ENCODE results near the gene KCTD16.

The KCTD16 gene

DNA sequence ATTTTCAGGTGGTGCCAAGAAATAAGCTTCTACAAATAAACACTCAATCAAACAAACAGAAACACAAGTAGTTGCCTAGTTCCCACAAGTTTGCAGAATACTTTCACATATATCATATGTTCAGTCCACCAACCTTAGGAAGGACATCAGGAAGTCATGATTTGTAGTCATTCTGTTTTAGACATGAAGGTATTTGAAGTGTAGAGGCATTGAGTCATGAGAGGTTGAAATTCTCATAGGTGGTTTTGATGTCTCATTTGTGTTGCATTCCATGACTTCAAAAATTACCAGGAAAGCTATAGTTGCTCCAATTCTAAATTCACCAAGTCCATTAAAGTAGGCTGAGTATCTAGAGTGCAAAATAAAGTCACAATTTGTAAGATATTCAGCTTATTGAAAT is 159.0 kb downstream of the KCTD16 start:
- in situ Hi-C loops (cut with HindIII; ENCODE audit: low sequenced_read_pairs) = no loop called here

DNA sequence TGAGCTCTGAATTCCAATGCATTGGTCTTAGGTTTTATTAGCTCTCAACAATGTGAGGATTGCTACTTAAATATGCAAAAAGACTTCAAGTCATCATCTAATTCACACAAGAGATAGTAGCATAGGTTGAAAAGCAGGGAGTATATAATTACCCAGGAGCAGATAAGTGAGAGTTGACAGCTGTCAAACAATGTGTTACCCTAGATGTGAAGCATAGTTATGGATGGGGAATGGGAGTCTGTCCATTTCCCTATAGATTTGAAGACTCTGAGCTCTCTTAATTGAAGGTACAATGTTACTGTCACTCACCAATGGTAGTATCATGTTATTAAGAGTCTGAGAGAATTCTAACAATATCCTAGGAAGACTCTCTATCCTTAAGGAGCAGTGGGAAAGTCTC is 160.7 kb downstream of the KCTD16 start:
- in situ Hi-C loops (cut with HindIII; ENCODE audit: low sequenced_read_pairs) = no loop called here

DNA sequence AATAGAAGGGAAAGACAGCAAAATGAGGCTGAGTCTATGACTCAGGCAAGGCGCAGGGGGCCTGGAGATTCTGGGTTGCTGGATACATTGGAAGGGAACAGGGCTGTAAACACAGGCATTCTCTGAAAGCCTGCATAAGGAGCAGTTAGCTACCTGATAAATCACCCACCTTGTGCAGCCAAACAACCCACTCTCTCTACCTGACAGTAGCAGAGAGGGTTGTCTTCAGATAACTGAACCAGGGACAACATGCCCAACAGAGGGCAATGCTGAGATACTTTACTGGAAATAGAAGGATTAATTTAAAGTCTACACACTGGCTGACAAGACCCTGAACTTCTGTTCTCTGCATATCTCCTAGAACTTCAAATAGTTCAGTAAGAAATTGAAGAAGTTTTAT is 161.6 kb downstream of the KCTD16 start:
- in situ Hi-C loops (cut with HindIII; ENCODE audit: low sequenced_read_pairs) = no loop called here

DNA sequence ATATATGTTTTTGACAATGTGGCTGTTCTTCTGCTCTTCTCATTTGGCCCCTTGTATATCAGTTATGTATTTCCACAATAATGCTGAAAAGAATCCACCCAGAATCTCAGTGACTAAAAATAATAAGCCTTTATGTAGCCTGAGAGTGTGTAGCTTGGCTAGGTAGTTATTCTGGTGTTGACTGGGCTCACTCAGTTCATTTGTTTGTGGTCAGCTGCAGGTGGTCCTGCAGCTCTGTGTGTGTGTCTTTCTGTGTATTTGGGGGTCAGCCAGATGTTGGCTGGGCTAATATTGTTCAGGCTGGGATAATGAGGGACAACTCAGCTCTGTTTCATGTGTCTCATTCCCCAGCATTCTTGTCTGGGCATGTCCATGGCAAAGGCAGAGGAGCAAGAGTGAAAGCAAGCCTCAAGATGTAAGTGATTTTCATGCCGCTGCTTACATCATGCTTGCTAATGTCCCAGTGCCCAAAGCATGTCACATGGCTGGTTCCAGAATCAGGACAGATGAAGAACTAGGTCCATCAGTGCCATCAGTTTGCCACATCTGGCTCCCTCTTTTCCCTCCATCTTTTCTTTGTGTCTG is 162.8 kb downstream of the KCTD16 start:
- in situ Hi-C loops (cut with HindIII; ENCODE audit: low sequenced_read_pairs) = no loop called here

DNA sequence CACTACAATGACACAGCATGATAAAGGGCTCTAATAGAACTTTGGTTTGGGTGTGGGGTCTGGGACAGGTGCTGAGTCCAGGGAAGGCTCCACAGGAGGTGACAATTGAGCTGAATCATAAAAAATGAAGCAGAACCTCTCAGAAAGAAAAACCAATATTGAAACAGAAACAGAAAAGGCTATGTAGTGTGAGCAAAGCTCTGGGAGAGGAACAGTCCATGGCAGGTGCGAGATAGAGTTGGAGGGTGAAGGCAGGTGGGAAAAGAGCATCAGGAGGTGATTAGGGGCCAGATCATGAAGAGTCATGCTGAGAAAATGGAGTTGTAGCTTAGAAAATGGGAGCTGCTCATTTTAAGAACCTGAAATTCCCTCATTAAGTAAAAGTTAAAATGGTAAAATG is 164.9 kb downstream of the KCTD16 start:
- in situ Hi-C loops (cut with HindIII; ENCODE audit: low sequenced_read_pairs) = no loop called here

DNA sequence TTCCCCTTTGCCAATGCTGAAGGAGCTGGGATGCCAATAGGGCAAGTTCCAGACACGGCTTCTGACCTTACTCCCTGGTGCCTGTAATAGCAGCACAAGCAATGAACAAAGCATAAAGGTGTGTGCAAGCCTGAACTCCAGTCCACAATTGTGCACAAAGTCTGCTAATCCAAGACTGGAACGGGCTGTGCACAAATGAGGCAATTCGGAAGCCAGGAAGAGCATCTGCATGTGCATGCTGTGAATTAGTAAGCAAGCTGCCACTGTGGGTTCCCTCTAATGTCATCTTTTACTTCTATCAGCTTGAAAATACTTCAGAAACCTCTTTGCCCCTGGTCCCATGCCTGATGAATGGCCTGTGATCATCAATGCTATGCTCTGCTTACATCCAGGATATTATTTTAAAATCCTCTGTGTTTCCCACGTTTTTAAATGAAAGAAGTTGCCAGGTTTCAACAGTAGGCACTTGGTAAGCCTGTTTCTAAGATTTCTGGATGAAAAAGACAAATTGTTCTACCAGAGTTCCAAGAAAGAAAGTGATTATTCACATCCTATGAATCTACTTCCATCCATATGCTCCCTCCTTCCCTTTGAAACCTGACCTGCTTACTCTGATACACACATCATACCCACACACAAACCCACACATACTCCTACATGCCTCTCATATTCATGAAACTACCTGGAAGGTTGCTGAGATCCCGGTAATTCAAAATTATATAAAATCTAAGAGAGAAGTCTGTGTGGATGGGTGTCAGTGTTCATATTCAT is 165.7 kb downstream of the KCTD16 start:
- in situ Hi-C loops (cut with HindIII; ENCODE audit: low sequenced_read_pairs) = no loop called here

DNA sequence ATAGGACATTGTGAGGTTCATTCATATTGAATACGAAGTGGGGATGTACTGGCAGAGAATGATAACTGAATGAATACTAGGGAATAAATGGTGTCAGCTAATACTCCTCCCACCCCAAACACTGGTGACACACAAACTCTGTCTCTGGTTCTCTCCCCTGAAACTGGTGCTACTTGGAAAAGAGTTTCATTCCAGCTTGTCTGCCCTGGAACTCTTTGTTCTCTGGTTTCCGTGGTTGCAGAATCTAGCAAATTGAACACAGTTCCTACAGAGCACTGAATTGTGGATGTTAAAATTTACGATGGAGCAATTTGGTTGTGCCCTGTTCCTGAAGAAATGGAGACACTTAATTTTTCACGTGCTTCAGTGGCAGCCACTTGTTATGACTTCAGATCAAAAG is 181.7 kb downstream of the KCTD16 start:
- in situ Hi-C loops (cut with HindIII; ENCODE audit: low sequenced_read_pairs) = no loop called here

DNA sequence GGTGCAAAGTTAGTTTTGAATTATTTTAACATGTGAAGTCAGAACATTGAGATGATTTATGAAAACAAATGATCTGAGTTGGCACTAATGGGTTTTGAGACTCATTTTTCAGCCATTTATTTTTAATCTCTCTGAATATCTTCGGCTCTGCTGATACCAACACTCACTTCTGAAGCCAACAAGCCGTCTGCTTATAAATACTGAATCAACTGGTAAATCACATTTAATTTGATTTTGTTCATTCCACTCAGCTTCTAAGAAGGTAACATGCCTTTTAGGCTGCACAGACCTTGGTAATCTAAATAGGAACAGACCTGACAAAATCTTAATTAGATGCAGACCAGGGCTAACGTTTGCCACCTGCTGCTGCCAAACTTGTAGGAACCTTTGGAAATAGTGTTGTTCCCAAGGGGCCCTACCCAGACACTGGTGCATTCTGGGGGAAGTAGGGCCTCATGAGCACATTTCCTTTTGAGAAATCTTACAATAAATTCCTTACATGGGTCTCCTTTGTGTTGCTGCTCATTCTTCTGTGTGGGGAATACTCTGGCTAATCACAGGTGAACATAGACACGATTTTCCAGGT is 182.2 kb downstream of the KCTD16 start:
- in situ Hi-C loops (cut with HindIII; ENCODE audit: low sequenced_read_pairs) = no loop called here

DNA sequence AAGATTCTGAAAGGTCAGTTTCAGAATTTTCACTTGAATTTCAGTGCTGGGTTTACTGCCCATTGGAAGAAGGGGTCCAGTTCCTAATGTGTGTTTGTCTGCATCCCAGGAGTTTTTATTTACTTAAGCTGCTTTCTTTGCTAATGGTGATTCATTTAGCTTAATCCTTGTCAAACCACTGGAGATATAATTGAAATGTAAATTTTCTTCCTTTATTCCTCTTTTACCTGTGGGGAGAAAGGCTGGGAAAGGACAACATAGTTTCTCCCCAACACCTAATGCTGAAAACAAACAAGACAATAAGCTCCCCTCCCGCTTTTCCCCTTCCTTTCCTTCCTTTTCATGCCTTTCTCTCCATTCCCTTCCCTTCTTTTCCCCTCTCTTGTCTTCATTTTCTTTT is 185.8 kb downstream of the KCTD16 start:
- in situ Hi-C loops (cut with HindIII; ENCODE audit: low sequenced_read_pairs) = no loop called here

DNA sequence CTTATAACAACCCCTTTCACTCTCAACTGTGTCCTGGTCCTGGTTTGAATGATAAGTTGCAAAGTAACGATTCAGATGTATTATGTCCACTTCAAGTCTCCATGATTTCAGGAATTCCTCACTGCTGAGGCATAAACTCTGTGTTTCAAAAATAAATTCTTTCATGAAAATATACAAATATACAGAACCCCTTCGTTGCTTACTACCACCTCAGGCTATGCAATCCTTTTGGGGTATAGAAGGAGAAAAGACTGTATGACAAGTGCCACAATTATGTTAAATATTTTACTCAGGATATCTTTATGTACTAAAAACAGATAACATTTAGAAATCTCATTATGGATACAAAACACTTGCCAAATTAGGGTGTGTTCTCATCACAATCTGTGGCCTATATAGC is 190.7 kb downstream of the KCTD16 start:
- in situ Hi-C loops (cut with HindIII; ENCODE audit: low sequenced_read_pairs) = no loop called here

DNA sequence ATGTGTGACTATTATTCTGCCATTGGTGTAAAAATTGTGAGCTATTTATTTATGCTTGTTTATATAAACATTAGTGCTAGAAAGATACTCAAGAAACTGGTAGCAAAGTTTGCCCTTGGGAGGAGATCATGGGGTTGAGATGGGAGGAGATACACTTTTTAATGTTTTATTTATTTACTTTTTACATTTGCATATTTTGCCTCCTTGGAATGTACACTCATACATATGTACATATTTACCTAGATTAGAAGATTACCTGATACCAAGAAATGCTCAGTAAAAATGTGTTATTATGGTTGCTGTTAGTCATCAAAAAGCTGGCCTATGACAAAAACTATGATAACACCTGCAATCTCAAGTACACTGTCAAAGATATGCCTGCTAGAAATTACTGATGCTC is 195.2 kb downstream of the KCTD16 start:
- in situ Hi-C loops (cut with HindIII; ENCODE audit: low sequenced_read_pairs) = no loop called here

DNA sequence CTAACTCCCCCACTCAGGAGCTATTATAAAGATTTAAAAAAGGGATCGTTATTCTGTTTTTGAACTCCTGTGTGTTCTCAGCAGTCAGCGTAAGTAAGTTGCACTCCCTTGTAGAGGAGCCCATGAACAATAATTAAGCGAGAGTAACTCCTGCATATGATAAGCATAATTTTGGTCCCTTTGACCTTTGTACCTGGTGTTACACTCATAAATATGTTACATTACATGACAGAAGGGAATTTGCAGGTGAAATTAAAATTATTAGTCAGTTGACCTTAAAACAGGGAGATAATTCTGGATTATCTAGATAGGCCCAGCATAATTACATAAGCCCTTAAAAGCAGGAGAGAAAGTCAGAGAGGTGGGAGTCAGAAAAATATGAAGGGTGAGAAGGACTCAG is 197.3 kb downstream of the KCTD16 start:
- in situ Hi-C loops (cut with HindIII; ENCODE audit: low sequenced_read_pairs) = no loop called here

DNA sequence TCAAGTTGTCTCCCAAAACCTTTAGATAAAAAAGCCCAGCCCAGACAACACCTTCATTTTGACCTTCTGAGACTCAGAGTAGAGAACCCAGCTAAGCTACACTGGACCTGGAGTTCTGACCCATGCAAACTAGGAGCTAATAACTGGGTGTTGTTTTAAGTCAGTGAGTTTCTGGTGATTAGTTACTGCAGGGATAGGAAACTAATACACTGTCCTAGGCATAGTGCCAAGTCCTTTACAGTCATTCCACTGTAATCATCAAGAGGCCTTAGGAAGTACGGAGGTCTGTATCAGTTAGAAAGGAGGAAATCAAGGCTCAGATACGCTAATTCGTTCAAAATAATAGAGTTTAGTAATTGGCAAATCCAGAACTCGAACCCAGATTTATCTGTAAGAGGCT is 197.9 kb downstream of the KCTD16 start:
- in situ Hi-C loops (cut with HindIII; ENCODE audit: low sequenced_read_pairs) = no loop called here

DNA sequence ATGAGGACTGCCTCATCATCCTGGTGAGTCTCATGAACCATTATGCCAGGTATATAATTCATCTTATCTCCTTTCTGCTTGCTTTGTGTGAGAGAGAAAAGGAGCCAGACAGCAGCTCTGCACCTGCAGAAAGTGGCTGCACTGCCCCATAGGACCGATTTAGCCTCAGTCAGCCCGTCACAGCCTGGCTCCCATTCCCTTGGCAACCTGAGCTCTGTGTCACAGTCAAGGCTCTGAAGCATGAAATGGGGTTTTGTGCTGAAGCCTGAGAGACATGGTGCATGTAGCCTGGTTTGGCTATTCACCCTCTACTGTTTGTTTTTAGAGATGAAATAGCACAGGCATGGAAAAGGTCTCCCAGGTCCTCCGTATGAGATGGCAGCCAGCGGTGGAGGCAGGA is 198.3 kb downstream of the KCTD16 start:
- in situ Hi-C loops (cut with HindIII; ENCODE audit: low sequenced_read_pairs) = no loop called here

DNA sequence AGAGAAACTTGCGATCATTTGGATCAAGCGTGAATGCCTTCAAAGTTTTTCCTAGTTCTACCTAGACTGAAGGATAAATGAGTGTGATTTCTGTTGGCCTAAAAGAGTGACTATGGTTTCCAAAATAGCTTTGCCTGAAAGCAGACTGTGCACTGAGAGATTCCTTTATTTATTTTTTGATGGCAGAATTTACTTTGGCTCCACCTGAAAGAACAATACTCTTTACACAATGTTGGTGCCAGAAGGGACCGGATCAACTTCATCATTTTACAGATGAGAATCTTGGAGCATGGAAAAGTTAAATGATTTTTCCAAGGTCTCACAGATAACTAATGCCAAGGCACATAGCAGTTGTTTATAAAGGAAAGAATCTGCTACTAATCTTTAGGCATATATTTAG is 199.6 kb downstream of the KCTD16 start:
- in situ Hi-C loops (cut with HindIII; ENCODE audit: low sequenced_read_pairs) = no loop called here

DNA sequence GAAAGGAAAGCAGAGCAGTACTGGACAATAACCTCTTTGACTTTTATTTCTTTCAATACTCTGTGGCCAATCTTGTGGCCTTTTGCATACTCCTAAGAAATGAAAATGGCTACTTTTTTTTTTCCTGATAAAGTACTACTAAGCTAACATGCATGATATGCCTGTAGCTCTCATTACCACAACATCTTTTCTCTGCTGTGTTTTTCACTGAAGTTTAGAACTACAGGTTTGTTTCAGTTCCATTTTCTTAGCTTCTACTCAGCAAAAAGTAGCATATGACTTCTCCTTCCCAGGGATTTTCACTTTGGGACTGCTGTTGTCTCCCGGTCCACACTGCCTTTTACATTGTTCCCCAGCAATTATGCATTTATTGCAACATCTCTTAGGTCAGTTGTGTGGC is 204.0 kb downstream of the KCTD16 start:
- in situ Hi-C loops (cut with HindIII; ENCODE audit: low sequenced_read_pairs) = no loop called here

DNA sequence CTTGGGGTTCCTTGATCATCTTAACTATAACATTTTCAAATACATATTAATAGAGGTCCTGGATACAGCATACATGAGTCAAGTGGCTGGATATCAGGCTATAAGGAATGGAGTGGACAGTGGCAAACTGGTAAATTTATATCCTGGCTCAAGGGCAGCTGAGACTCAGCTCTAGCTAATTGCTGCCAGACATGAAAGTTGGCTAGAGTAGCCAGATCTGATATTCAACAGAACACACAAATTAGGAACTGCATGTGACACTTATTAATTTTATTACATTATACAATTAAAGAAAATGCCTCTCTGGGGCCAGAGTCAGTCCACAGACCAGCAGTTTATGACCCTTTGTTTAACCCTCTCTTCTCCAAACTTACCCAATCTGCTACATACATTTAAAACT is 206.5 kb downstream of the KCTD16 start:
- in situ Hi-C loops (cut with HindIII; ENCODE audit: low sequenced_read_pairs) = no loop called here

DNA sequence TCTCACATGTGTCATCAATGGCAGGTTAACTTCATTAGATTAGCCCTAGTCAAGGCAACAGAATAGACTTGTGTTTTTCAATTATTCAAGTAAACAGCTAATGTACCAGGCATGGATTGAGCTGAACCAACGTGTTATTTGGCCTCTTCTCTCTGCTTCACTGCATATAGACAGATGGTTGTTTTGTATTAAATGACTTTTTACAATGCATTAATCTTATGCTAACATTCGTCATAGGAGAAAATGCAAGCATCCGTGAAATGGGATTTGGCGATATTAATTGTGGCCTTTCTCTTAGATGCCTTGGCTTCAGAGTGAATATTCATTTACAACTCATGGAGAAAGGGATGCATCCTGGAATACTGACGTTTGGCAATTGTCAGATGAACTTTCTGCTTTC is 208.0 kb downstream of the KCTD16 start:
- in situ Hi-C loops (cut with HindIII; ENCODE audit: low sequenced_read_pairs) = no loop called here

DNA sequence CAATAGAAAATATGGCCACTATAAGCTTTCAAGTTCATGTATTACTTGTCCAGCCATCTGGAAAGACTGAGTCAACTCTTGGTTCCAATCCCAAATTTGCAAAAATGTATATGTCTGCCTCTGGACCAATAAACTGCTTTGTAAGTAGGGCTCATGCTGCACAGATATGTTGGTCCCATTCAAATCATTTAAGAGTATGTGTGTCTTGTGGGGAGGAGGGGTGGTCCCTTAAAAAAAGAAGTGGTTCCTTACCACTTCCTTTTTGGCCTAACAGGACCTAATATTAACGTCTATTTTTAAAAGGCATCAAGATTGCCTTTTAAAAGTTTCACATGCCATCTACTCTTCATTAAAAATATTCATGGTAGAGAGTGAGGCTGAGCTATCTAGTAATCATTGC is 214.9 kb downstream of the KCTD16 start:
- in situ Hi-C loops (cut with HindIII; ENCODE audit: low sequenced_read_pairs) = no loop called here

DNA sequence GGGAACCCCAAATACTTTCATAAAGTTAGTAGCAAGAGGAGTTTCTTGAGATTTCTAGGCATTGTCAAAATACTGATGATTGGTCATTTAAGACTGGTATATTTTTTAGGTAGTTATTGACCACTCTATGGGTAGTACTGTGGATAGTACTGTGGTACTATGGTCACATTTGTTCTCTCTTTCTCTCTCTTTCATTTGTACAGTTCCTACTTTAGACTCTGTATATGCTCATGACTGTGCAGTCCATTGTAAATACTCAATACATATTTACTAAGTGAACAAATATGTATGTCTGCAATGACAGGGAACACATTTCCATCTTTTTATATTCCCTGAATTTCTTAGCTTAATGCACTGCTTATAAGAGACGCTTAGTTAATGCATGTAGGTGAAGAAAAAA is 215.6 kb downstream of the KCTD16 start:
- in situ Hi-C loops (cut with HindIII; ENCODE audit: low sequenced_read_pairs) = no loop called here

DNA sequence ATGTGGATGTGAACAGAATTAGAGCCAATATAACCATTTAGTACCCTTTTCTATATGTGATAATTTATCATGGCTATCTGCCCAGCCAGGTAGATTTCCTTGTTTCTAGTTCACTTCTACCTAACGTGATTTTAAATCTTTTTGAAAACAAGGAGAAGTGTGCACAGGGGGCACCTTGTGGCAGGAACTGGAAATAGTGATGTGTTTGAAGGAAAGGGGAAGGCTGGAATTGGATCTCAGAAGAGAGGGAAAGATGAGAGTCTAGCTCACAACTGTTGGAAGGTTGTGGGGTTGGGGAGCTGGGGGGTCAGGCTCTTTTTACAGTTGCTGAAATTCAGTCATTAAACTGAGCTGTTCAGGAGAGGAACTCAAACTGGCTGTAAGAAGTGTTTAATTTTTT is 219.5 kb downstream of the KCTD16 start:
- in situ Hi-C loops (cut with HindIII; ENCODE audit: low sequenced_read_pairs) = no loop called here

DNA sequence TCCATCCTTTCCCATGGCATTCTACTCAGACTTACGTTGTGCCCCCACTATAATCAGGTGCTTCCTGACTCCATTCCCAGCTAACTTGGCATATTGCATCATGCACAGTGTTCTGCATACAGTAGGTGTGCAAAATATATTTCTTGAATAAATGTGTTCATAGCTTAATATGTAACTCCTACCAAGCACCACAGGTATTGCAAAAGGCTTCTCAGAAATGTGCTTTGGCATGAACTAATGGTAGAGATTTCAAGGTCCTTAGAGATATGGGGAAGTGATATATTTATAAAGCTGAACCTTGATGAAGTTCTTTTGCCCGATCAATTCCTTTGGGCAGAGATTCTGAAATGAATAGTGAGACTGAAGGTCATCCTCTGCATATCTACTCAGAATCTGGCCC is 220.4 kb downstream of the KCTD16 start:
- in situ Hi-C loops (cut with HindIII; ENCODE audit: low sequenced_read_pairs) = no loop called here

Data from endothelial cell of hepatic sinusoid (primary cell).